CD4-positive, alpha-beta T cell treated with Interleukin-21 for 1 hour (primary cell): ENCODE results near the gene ALOX12.
"Not testable (repeated sequence)": the region's sequence is repeated elsewhere in the genome, so short reads cannot be mapped to it uniquely, and the experiment has no call there.

Experiments
- DNase-seq: peaks from one replicate; pipeline ENCODE4 v3.0.0-alpha.2; 2020

Gene ALOX12, protein sequence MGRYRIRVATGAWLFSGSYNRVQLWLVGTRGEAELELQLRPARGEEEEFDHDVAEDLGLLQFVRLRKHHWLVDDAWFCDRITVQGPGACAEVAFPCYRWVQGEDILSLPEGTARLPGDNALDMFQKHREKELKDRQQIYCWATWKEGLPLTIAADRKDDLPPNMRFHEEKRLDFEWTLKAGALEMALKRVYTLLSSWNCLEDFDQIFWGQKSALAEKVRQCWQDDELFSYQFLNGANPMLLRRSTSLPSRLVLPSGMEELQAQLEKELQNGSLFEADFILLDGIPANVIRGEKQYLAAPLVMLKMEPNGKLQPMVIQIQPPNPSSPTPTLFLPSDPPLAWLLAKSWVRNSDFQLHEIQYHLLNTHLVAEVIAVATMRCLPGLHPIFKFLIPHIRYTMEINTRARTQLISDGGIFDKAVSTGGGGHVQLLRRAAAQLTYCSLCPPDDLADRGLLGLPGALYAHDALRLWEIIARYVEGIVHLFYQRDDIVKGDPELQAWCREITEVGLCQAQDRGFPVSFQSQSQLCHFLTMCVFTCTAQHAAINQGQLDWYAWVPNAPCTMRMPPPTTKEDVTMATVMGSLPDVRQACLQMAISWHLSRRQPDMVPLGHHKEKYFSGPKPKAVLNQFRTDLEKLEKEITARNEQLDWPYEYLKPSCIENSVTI

DNA sequence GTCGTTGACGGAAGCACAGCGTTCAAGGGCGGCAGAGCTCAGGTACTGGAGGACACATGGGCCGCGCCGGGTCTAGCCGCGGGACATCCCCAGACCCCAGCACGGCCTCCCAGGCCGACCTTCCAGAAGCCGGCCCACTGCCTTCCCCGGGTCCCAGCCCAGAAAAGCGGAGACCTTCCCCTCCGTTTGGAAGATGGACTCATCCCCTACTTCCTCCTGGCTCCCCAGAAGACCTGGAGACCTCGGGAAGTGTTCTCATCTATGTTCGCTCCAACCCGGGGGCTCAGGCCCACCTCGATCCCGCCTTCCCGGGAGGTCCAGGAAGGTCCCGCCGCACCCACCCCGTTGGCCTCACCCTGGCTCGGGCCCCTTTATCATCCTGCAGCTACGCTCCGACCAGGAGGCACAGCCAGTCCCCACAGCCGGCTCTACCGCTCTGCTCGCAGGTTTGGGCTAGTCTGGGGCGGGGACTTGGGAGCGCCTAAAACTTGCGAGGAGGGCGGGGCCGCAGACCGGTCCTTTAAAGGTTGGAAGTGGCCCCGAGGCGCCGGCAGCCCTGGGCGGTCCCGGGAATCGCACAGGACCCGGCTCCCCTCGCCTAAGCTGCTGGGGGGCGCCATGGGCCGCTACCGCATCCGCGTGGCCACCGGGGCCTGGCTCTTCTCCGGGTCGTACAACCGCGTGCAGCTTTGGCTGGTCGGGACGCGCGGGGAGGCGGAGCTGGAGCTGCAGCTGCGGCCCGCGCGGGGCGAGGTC lies at the start of gene ALOX12:
ALOX12 (plus strand) TSS at position 550 of the 756 bp plus-strand sequence; CDS start at position 619, 69 bp downstream.
- no peak for DNase-seq

GRCh38 chr17:6947745-6948144 lies 48.1 kb upstream of the ALOX12 start:
- no peak for DNase-seq

- no peak for DNase-seq
Observed at GRCh38 chr17:6948562-6948961, 47.3 kb upstream of the ALOX12 start.

DNA sequence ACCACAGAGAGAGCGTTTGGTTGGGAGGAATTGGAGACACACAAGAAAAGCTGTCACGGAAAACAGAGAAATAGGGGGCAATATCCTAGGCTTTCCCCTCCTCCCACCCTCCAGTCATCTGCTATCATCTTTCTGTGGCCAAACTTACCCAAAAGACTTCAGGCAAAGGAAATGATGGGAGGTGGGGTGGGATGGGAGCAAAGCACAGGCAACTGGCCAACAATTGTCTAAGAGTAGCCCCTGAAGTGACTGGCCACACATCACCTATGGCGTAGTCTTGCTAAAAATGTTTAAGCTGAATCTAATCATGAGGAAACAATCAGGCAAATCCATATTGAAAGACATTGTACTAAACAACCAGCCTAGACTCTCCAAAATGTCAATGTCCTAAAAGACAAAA lies 46.9 kb upstream of the ALOX12 start:
- no peak for DNase-seq

- DNase-seq, result not testable (repeated sequence)
Observed at GRCh38 chr17:6950938-6951337, 44.9 kb upstream of the ALOX12 start.

DNA sequence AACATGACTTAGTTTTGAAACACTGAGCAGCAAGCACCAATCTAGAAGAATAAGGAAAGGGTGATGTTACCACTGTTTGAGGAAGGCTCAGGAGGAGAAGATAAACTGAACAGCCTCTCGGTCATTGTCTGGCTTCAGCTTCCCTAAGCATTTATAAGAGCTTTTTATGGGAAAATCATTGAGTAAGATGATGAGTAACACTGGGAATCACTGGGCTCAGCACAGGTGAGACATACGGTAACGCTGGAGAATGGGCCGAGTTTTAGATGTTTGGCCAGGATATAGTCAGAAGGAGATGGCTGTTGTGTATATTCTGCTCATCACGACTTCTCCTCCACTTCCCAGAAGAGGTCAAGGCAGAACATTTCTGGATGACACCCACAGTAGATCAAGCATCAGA lies 42.2 kb upstream of the ALOX12 start:
- DNase-seq, result no peak

DNA sequence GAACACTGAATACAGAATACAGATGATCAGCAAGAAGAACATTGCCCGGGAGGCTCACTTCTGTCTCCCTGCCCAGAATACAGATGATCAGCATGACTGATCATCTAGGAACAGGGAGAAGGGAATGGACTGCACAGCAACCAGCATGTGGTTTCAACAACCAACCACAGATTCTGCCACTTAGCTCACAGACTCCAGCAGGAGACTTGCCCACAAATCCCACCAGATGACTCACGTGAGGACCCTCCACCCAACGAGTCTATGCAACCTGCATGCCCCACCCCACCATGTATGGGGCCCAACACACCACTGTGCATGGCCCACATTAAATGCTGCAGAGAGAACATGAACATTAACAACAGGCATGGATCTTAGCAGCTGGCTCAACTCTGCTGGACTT lies 36.1 kb upstream of the ALOX12 start:
- no peak for DNase-seq

- no peak for DNase-seq
Observed at GRCh38 chr17:6969323-6969726, 26.5 kb upstream of the ALOX12 start.

DNA sequence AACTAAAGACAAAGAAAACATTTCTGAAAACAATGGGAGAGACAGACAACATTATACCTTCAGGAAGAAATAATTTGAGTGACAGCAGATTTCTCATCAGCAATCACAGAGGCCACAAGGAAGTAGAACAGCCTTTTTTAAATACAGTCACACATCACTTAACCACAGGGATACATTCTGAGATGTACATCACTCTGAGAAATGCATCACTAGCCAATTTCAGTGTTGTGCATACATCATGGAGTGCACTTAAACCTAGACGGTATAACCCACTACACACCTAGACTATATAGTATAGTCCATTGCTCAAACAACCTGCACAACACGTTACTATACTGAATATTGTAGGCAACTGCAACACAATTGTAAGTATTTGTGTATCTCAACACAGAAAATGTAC lies 24.9 kb upstream of the ALOX12 start:
- no peak for DNase-seq

GRCh38 chr17:6979440-6979839 lies 16.4 kb upstream of the ALOX12 start:
- not testable (repeated sequence) for DNase-seq

- DNase-seq, result no peak
Observed at GRCh38 chr17:6981426-6981825, 14.4 kb upstream of the ALOX12 start.

GRCh38 chr17:6985266-6985665 lies 10.6 kb upstream of the ALOX12 start:
- no peak for DNase-seq

GRCh38 chr17:6986676-6987075 lies 9.2 kb upstream of the ALOX12 start:
- no peak for DNase-seq

GRCh38 chr17:6989779-6990178 lies 6.1 kb upstream of the ALOX12 start:
- no peak for DNase-seq

GRCh38 chr17:6993613-6994056 lies 2.2 kb upstream of the ALOX12 start:
- not testable (repeated sequence) for DNase-seq

GRCh38 chr17:6994118-6994598 lies 1.7 kb upstream of the ALOX12 start:
- no peak for DNase-seq

- DNase-seq, result no peak
Observed at GRCh38 chr17:6994666-6995256, 1.1 kb upstream of the ALOX12 start.

DNA sequence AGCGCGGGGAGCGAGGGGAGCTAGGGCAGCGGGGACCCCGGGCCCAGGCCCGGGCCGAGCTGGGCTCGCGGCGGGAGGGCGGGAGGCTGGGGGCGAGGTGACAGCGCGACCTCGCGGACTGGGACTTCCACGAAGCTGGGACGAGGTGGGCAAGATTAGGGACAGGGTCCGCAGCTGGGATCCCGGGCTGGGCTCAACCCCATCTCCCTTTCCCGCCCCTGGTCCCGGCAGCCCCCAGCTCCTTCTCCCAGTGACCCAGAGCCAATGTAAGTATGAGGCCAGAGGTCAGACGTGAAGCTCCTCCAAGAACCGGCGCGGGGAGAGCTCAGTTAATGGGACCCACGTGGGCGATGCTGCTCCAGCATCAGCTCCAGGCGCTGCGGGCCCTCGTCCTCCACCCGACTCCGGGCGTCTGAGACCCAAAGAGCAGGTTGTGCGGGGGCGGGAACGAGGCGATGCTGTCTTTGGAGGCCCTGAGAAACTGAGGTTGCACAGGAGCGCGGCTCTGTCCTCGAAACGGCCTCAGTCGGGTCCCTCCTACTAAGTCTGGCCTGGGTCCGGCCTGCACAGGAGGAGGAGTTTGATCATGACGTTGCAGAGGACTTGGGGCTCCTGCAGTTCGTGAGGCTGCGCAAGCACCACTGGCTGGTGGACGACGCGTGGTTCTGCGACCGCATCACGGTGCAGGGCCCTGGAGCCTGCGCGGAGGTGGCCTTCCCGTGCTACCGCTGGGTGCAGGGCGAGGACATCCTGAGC lies 585 bp downstream of the ALOX12 start:
- DNase-seq, result no peak

GRCh38 chr17:6997171-6997570 lies 1.3 kb downstream of the ALOX12 start:
- DNase-seq, result no peak

GRCh38 chr17:6998855-6999508 lies 3.1 kb downstream of the ALOX12 start:
- no peak for DNase-seq

- DNase-seq, result peak; percentile 54
Observed at GRCh38 chr17:7001318-7001961, 5.6 kb downstream of the ALOX12 start.
